Panc1 (cell line): ENCODE data around the gene LPIN3. TPM values are rescaled to one million over a fixed set of nuclear protein-coding genes. Genes with fewer than 3 reads are reported as not detected.

Source experiments
- ATAC-seq: fragments of 200-7000 bp; cut with Tn5 transposase; 2 replicates; pipeline ENCODE4 v1.9.1; 2020; ENCODE audit warnings: mild to moderate bottlenecking, moderate library complexity
- BruUV-seq: library from RNA; stranded (reverse); fragments of 400-500 nt; replicated peaks from 2 replicates; lab custom pipeline; 2021; lab: Mats Ljungman, UMichigan
- CTCF ChIA-PET: fragments of 300-600 bp; sonication (Branson Sonifier 250); formaldehyde crosslinking; loops from one replicate; lab custom pipeline; 2022; ENCODE audit warnings: antibody characterized with exemption; lab: Charles Lee
- POLR2A ChIA-PET: fragments of 300-600 bp; sonication (Branson Sonifier 250); formaldehyde crosslinking; loops from one replicate; lab custom pipeline; 2022; ENCODE audit warnings: antibody characterized with exemption; lab: Charles Lee
- DNase-seq: peaks from one replicate; pipeline ENCODE4 v3.0.0-alpha.2; 2010; ENCODE audit warnings: low read depth, low spot score
- H3K27ac ChIP-seq: 2 replicates; pipeline ENCODE4 v1.5.1; 2011; ENCODE audit warnings: mild to moderate bottlenecking, low read length, inconsistent platforms
- H3K27me3 ChIP-seq: fragments of 200-500 bp; sonication (Bioruptor generic); 2 replicates; pipeline ENCODE4 v1.6.0; 2014; ENCODE audit warnings: low read length, inconsistent platforms; ENCODE audit not compliant: control insufficient read depth, insufficient read depth
- H3K36me3 ChIP-seq: fragments of 200-500 bp; sonication (Bioruptor generic); 2 replicates; pipeline ENCODE4 v1.5.1; 2014; ENCODE audit warnings: inconsistent platforms, mild to moderate bottlenecking, low read length, moderate library complexity; ENCODE audit not compliant: control insufficient read depth, insufficient read depth
- H3K4me1 ChIP-seq: 2 replicates; pipeline ENCODE4 v1.5.1; 2011; ENCODE audit warnings: inconsistent platforms, mild to moderate bottlenecking, low read length, moderate library complexity; ENCODE audit not compliant: control insufficient read depth, insufficient read depth
- H3K4me3 ChIP-seq, 2 experiments: 2 replicates each; pipeline ENCODE4 v1.5.1; 2011 to 2012; ENCODE audit warnings: low read depth in 2 of 2, low read length in 2 of 2, mild to moderate bottlenecking in 2 of 2, inconsistent platforms in 1 of 2, moderate library complexity in 1 of 2
- H3K9me3 ChIP-seq: fragments of 200-500 bp; sonication (Bioruptor generic); 2 replicates; pipeline ENCODE4 v1.5.1; 2014; ENCODE audit warnings: low read depth, mild to moderate bottlenecking, inconsistent platforms, low read length, moderate library complexity; ENCODE audit not compliant: control insufficient read depth, insufficient read depth
- CTCF ChIP-seq: fragments of 450-650 bp; IDR thresholded peaks from 2 replicates; pipeline ENCODE4 v1.5.1; 2017; ENCODE audit warnings: mild to moderate bottlenecking
- POLR2AphosphoS5 ChIP-seq: IDR thresholded peaks from 2 replicates; pipeline ENCODE4 v1.6.1; 2012; ENCODE audit warnings: mild to moderate bottlenecking, low read depth, low read length, moderate library complexity
- REST ChIP-seq, 2 experiments: IDR thresholded peaks; 2 replicates each; pipeline ENCODE4 v1.6.1; 2011 to 2012; ENCODE audit warnings: low read depth in 2 of 2, control low read depth in 1 of 2, low read length in 1 of 2, mild to moderate bottlenecking in 1 of 2, moderate library complexity in 1 of 2; ENCODE audit not compliant: insufficient read depth in 1 of 2
- SIN3A ChIP-seq: IDR thresholded peaks from 2 replicates; pipeline ENCODE4 v1.6.1; 2012; ENCODE audit warnings: low read depth, mild to moderate bottlenecking, low read length, moderate library complexity, borderline replicate concordance; ENCODE audit not compliant: insufficient read depth
- TCF7L2 ChIP-seq: IDR thresholded peaks from 2 replicates; pipeline ENCODE4 v1.6.1; 2011; ENCODE audit warnings: mild to moderate bottlenecking, low read depth, low read length, inconsistent platforms
- in situ Hi-C: cut with HindIII; loops from 2 replicates; pipeline ENCODE4 v1.10.0; 2016; ENCODE audit warnings: low sequenced_read_pairs, low pct_unique_long_range_greater_than_20kb
- intact Hi-C: fragments of 100-400 bp; cut with micrococcal nuclease; formaldehyde crosslinking; loops from one replicate; pipeline ENCODE4 v1.10.0; 2022; ENCODE audit not compliant: unreplicated experiment
- total RNA-seq: library from RNA; stranded (reverse); gene quantifications from one replicate; pipeline ENCODE4 v1.2.1, GENCODE V29; 2021; ENCODE audit not compliant: unreplicated experiment

LPIN3 gene
- total RNA-seq, 1 experiment from 2014 or later, result 21.0 TPM

- ChIA-PET POLR2A (no interaction called here), CTCF (no interaction called here)
- H3K36me3 ChIP-seq, result no peaks in the 10 kb centered on the region
- ATAC-seq (0 out of 2 replicates have a peak, but pooled peaks have one; percentile 3), DNase-seq (no peak)
- no peak overlapping the region for H3K4me3 ChIP-seq
- TF ChIP-seq SIN3A, result no peak
- no peak for TF ChIP-seq REST (IDR thresholded peaks at IDR 0.05; ENCODE audit: insufficient read depth in 1 of 2, low read depth in 2 of 2, low read length in 1 of 2)
- TF ChIP-seq TCF7L2, result no peak
- TF ChIP-seq POLR2AphosphoS5, result no peak
- no peak for TF ChIP-seq CTCF
- no TSS peak for BruUV-seq
- intact Hi-C loops, result no loop called here
- no peaks in the 10 kb centered on the region for H3K9me3 ChIP-seq
- no peak overlapping the region for H3K27ac ChIP-seq
- no peaks in the 10 kb centered on the region; the same call in 1 of the 2 replicates for H3K27me3 ChIP-seq
- H3K4me1 ChIP-seq, result no peaks in the 10 kb centered on the region
- in situ Hi-C loops, result no loop called here
Observed at GRCh38 chr20:41364236-41364855, 23.7 kb downstream of the LPIN3 start.

GRCh38 chr20:41364967-41365765 is 24.5 kb downstream of the LPIN3 start:
- Histone ChIP-seq H3K27ac (no peak overlapping the region), H3K9me3 (no peaks in the 10 kb centered on the region), H3K4me3 (no peak overlapping the region), H3K4me1 (no peaks in the 10 kb centered on the region), H3K36me3 (no peaks in the 10 kb centered on the region), H3K27me3 (no peaks in the 10 kb centered on the region; the same call in 1 of the 2 replicates)
- no TSS peak for BruUV-seq
- DNase-seq (no peak), ATAC-seq (no peak)
- POLR2A ChIA-PET, result no interaction called here
- CTCF ChIA-PET, result no interaction called here
- TF ChIP-seq REST (IDR thresholded peaks at IDR 0.05; ENCODE audit: insufficient read depth in 1 of 2, low read depth in 2 of 2, low read length in 1 of 2) (no peak), POLR2AphosphoS5 (no peak), TCF7L2 (no peak)
- intact Hi-C loops (no loop called here), in situ Hi-C loops (no loop called here)
